GM19328 (cell line): ENCODE data around the gene MUC5B.
"Not testable (repeated sequence)": the region's sequence is repeated elsewhere in the genome, so short reads cannot be mapped to it uniquely, and the experiment has no call there.

Experiments used
- ATAC-seq: cut with Tn5 transposase; IDR thresholded peaks from one replicate; pipeline ENCODE4 v1.9.1; 2021; ENCODE audit warnings: mild to moderate bottlenecking, moderate library complexity; ENCODE audit not compliant: unreplicated experiment

The MUC5B gene

GRCh38 chr11:1201395-1202153, 21.3 kb upstream of the MUC5B start:
- no peak for ATAC-seq

- no peak for ATAC-seq
Measured at GRCh38 chr11:1202154-1202775, 20.6 kb upstream of the MUC5B start.

DNA sequence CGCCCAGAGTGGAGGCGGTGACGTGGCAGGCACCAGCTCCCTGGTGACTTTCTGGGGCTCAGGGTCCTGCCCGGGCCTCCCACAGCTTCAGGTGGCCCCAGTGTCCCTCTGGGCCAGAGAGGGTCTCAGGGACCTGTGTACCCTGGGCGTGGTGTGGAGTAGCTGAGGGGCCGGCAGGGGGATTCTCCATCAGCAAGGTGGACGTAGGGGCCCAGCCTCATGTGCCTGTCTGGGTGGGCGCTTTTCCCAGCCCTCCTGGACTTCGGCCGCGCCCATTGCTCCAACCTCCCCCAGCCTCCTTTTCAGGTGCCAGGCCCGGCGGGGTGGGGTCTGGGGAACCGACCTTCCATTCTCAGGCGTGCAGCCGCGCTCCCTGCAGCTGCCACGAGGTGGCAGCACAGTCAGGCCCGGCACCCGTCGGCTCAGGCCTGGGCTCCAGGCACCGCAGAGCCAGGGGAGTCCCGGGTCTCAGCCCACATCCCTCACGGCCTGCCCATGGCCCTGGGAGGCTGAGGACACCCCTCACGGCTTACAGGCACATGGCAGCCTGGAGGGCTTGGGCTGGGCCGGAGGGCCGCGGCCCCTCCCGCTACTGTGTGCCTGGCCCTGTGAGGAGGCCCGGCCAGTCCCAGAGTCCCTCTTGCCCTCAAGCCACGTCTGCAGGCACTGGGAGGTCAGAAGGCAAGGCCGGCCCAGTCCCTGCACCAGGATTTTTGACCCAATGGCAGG, 19.9 kb upstream of the MUC5B start:
- no peak for ATAC-seq

GRCh38 chr11:1203505-1204271, 19.2 kb upstream of the MUC5B start:
- ATAC-seq = no peak

DNA sequence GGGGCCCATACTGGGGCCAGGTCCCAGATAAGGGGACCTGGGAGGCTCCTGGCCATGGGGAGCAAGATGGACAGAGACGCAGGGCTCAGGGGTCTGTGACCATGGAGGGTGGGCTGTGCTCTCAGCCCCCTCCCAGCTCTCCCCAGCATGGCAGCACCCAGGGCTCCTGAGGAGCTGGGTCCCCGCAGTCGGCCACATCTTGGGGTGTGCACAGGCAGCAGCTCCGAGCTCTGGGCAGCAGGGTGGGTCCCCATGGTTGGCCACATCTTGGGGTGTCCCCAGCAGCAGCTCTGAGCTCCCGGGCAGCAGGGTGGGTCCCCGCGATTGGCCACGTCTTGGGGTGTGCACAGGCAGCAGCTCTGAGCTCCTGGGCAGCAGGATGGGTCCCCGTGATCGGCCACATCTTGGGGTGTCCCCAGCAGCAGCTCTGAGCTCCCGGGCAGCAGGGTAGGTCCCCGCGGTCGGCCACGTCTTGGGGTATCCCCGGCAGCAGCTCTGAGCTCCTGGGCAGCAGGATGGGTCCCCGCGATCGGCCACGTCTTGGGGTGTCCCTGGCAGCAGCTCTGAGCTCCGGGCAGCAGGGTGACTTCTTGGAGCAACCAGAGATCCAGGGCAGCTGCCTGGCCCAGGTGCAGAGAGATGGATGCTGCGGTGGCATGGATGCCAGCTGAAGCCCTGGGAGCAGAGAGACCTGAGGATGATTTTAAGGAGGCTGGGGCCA, 18.3 kb upstream of the MUC5B start:
- no peak for ATAC-seq

DNA sequence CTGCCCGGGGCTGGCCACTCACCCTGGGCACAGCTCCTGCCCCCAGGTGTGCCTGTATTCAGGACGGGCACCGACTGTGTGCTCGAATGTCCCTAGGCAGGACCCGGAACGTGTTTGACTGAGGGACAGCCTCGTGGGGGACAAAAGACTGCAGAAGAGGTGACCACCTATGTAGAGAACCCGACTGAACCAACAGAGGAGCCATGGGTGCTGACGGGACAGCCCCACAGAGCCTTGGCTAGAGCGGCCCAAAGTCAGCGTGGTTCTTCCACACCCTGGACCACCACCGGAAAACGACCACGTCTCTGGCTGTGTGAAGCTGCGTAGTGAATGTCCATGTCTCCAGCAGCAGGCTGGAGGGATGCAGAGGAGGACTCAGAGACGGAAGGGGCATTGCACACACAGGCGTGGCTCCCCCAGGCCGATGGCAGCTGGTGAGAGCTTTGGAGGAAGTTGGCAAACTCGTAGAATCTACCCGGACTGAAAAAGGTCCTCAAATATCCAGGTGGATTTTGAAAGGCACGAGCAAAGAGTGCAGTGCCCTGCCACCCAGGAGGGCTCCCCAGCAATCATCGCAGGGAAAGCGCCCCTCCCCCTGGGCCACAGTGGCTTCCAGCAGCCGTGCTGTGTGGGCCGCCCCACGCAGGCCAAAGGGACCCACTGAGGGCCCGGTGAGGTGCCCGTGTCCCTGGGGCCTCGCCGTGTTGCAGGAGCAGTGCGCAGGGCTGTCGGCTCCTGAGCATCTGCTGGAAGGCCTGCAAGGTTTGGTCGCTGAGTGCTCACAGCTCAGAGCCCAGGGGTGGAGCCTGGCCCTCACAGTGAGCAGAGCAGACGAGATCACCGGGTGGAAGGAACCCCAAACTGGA, 17.5 kb upstream of the MUC5B start:
- no peak for ATAC-seq

DNA sequence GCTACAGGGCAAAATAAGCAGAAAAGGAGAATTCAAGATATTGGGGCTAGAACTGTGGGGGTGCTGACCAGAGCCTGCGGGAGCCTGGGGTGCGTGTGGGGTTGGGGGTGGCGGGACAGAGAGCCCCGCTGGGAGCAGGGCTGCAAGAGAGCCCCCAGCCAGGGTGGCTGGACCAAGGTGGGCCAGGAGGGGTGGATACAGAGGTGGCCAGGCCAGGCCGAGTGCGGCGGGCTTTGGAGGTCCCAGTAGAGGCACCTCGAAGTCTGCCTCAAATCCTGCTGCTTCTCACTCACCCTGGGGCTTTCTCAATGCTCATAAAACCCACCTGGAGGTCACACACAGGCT, 16.9 kb upstream of the MUC5B start:
- ATAC-seq = no peak

DNA sequence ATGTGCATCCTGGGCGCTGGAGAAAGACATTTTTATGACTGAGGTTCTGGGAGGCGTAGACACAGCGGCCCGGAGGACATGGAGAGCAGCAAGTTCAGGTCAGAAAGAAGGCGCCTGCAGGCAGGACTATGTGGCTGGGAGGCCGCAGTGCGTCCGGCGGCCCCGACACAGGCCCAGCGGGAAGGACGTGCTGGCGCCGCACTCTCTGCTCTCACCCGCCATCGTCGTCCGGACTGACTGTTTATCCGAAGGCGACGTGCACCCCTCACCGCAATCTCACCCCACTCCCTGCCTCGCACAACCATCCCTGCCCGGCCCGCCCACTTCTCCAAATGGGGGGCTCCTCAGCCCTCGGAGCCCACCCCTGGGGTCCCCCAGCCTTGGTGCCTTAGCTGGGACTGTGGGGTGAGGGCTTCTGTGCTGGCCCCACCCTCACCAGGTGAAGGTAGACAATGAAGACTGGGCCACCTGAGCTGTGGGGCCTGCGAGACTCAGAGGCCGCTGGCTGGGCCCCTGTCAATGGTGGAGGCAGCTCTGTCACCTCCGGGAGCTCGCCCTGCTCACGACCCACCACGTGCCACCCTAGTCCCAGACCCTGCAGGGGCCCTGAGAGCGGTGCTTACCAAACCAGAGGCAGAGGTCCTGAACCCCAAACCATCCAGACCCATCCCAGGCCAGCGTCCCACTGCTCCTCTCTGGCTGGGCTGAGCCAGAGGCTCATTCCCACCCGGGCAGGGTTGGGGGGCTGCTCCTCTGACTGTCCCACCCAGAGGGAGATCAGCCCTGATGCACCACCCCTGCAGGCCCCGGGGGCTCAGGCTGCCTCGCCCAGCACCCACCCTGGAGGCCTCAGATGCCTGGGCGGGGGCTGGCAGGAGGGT, 16.2 kb upstream of the MUC5B start:
- ATAC-seq = no peak

- no peak for ATAC-seq
Measured at GRCh38 chr11:1207401-1208143, 15.3 kb upstream of the MUC5B start.

DNA sequence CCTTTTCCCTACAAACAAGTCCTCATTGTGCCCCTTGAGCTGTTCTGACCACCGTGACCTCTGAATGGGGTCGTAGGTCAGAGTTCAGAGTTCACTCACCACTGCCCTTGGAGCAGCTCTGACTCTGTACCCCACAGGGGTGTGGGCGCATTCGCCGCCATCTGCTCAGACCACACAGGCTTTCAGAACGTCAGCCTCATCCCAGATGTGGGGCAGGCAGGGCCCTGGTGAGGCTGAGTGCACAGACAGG, 14.8 kb upstream of the MUC5B start:
- ATAC-seq = no peak

- ATAC-seq = no peak
Measured at GRCh38 chr11:1208394-1209261, 14.2 kb upstream of the MUC5B start.

DNA sequence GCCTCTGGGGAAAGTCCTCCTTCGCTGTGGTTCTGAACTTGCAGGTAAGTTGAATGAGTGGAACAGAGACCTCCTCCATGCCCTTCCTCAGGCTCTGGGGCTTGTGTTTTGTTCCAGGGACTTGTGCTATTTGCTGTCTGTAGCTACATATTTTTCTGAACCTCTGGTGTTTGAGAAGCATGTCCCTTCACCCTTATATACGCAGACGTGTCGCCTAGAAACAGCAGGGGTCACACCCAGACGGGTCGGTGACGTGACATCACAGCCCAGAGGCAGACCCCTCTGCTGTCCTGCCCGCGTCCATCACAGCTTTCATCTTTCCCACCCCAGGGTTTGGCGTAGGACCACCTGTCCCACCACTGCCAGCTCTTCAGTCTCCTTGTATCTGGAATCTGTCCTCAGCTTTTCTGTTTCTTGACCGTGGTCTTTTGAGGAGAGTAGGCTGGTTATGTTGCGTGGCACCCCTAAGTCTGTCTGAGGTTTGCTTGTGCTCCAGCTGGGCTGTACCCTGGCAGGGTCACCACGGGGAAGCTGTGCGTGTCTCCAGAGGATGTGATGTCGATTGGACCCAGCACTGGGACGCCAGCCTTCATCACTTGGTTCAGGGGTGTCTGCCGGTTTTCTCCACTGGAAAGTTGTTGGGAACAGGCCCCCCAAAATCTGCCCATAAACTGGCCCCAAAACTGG, 13.4 kb upstream of the MUC5B start:
- no peak for ATAC-seq

GRCh38 chr11:1211838-1212237, 11.0 kb upstream of the MUC5B start:
- ATAC-seq = no peak

DNA sequence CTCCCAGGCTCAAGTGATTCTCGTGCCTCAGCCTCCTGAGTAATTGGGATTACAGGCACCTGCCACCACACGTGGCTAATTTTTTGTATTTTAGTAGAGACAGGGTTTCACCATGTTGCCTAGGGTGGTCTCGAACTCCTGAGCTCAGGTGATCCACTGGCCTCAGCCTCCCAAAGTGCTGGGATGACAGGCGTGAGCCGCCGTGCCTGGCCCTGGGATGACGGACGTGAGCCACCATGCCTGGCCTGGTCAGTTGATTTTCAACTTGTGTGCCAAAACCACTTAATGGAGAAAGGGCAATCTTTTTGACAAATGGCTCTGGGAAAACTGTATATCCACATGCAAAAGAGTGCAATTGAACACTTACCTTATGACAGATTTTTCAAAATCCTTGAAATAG, 7.0 kb upstream of the MUC5B start:
- not testable (repeated sequence) for ATAC-seq

DNA sequence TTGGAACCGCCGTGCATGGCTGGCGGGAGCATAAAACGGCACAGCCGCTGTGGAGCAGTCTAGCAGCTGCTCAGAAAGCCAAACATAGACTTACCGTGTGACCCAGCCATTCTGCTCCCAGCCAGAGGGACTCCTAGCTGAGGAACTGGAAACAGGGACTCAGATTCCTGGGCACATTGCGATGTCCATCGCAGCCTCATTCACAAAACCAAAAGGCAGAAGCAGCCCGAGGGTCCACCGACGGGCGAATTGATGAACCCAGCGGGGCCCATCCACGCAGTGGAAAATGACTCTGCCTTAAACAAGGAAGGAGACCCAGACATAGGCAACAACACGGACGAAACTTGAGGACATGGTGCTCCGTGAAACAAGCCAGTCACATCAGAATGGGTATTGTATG, 5.7 kb upstream of the MUC5B start:
- ATAC-seq = no peak

- ATAC-seq = no peak
Measured at GRCh38 chr11:1218256-1218787, 4.5 kb upstream of the MUC5B start.
